Adrenal gland (tissue), 12 donors: Measurements from ENCODE around the gene KCNK3. TPM values are rescaled to one million over a fixed set of nuclear protein-coding genes. Genes with fewer than 3 reads are reported as not detected.
"Not testable (repeated sequence)": the region's sequence is repeated elsewhere in the genome, so short reads cannot be mapped to it uniquely, and the experiment has no call there.

Experiments
- DNase-seq, 7 donors: peaks; one replicate each; pipeline ENCODE4 v3.0.0-alpha.2; 2019 to 2020
- H3K27ac ChIP-seq, 5 donors: fragments of 200-600 bp; sonication (generic) in 4 of 5; 1 replicate in 3 of 5; 2 replicates in 2 of 5; pipeline versions ENCODE4 v1.5.1 to v1.8.0; 2016 to 2020; ENCODE audit warnings: mild to moderate bottlenecking in 1 of 5
- H3K27me3 ChIP-seq: fragments of 200-600 bp; 2 replicates; pipeline ENCODE4 v1.8.0; 2021
- H3K36me3 ChIP-seq, 2 donors: fragments of 200-600 bp; replicated peaks in 1 of 2; 1 replicate in 1 of 2; 2 replicates in 1 of 2; pipeline versions ENCODE4 v1.5.1 to v1.8.0; 2018 to 2022
- H3K4me1 ChIP-seq, 2 donors: fragments of 200-600 bp; replicated peaks in 1 of 2; 1 replicate in 1 of 2; 2 replicates in 1 of 2; pipeline versions ENCODE4 v1.5.1 to v1.8.0; 2018 to 2021
- H3K4me3 ChIP-seq, 4 donors: fragments of 200-600 bp; sonication (generic) in 3 of 4; one replicate each; pipeline ENCODE4 v1.5.1; 2016 to 2018
- H3K9me3 ChIP-seq, 3 donors: fragments of 200-600 bp; sonication (generic) in 1 of 3; replicated peaks in 1 of 3; 1 replicate in 2 of 3; 2 replicates in 1 of 3; pipeline versions ENCODE4 v1.5.1 to v1.8.0; 2016 to 2021
- POLR2A ChIP-seq, 2 donors: fragments of 450-650 bp; IDR thresholded peaks; one replicate each; pipeline ENCODE4 v1.6.1; 2017; ENCODE audit warnings: antibody characterized with exemption in 2 of 2, mild to moderate bottlenecking in 2 of 2, moderate library complexity in 1 of 2
- WGBS, 4 donors: extraction: QIAGEN DNeasy Blood & Tissue Kit in 2 of 4; methylation state at CpG; one replicate each; pipeline versions ENCODE4 v1.1.5 to v1.1.7; 2013 to 2017; 5-methylcytosine and 5-hydroxymethylcytosine counted together
- intact Hi-C, 2 donors: fragments of 100-400 bp; cut with DNase I; formaldehyde crosslinking; loops; one replicate each; pipeline versions ENCODE4 v1.14.1 to v1.15.0; 2022 to 2023
- polyA plus RNA-seq, 3 donors: library from polyadenylated mRNA; stranded (reverse); fragments of 200-250 nt in 2 of 3; fragments of 350-450 nt in 1 of 3; fragmentation: Illumina TruSeq in 1 of 3; extraction: RNeasy Lipid Tissue Mini Kit (QIAGEN cat#74804) in 1 of 3; gene quantifications; one replicate each; pipeline ENCODE4 v1.2.3, GENCODE V29; 2013 to 2014
- total RNA-seq, 9 donors: library from RNA; depleted of rRNA in 4 of 9; stranded (reverse); fragments of >200 nt in 4 of 9; fragments of 120-200 nt in 1 of 9; fragmentation: NEBNext Ultra II Directional in 1 of 9; extraction: Animal tissue kit (Norgen Biotek cat#: 25700) in 1 of 9; gene quantifications; one replicate each; pipeline versions ENCODE4 v1.1.0 to v1.2.4, GENCODE V29; 2013 to 2023
- TF ChIP-seq, protein P1 (sequence below), 6 experiments: fragments of 450-650 bp in 4 of 6; fragments of 200-600 bp in 2 of 6; sonication (generic) in 1 of 6; IDR thresholded peaks; 1 replicate in 5 of 6; 2 replicates in 1 of 6; pipeline versions ENCODE4 v1.5.1 to v1.8.0; 2016 to 2021; ENCODE audit warnings: antibody characterized with exemption in 6 of 6, mild to moderate bottlenecking in 2 of 6, moderate library complexity in 1 of 6
- donor health status: healthy with polysubstance abuse.
- donor health status: Bipolar disorder and iron deficiency.
- donor health status: DM: yes; HTN: yes; CAD: no.
- donor health status: DM: no; HTN: no; CAD: no.
- donor health status: DM: no; HTN: no; CAD: no.
- donor health status: DM: yes; HTN: yes; CAD: no.

Gene KCNK3
- total and polyA plus RNA-seq, 12 donors, result 69.6 to 595 (median 382) TPM

GRCh38 chr2:26745609-26746327, 53.2 kb downstream of the KCNK3 start:
- intact Hi-C loops, result loop anchor here in 1 of 2 donors (10.0 kb wide), 1 partner anchor 241 kb away; no protein-coding TSS in a partner anchor
- H3K9me3 ChIP-seq, result no peaks in the 10 kb centered on the region
- DNase-seq, result peak; percentile 85 to 96 (median 91)
- TF ChIP-seq POLR2A (IDR thresholded peaks at IDR 0.05), result no peak
- TF ChIP-seq, protein P1, sequence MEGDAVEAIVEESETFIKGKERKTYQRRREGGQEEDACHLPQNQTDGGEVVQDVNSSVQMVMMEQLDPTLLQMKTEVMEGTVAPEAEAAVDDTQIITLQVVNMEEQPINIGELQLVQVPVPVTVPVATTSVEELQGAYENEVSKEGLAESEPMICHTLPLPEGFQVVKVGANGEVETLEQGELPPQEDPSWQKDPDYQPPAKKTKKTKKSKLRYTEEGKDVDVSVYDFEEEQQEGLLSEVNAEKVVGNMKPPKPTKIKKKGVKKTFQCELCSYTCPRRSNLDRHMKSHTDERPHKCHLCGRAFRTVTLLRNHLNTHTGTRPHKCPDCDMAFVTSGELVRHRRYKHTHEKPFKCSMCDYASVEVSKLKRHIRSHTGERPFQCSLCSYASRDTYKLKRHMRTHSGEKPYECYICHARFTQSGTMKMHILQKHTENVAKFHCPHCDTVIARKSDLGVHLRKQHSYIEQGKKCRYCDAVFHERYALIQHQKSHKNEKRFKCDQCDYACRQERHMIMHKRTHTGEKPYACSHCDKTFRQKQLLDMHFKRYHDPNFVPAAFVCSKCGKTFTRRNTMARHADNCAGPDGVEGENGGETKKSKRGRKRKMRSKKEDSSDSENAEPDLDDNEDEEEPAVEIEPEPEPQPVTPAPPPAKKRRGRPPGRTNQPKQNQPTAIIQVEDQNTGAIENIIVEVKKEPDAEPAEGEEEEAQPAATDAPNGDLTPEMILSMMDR (IDR thresholded peaks at IDR 0.05), result peak; percentile 92 to 96 (median 94)
- no peaks in the 10 kb centered on the region for H3K27me3 ChIP-seq
- no peaks in the 10 kb centered on the region for H3K36me3 ChIP-seq
- WGBS, 4 donors, result 23 to 25% (median 24%) methylated on average over 9 of the region's 9 CpGs
- no peak overlapping the region for H3K4me3 ChIP-seq
- no peaks in the 10 kb centered on the region for H3K4me1 ChIP-seq
- no peak overlapping the region for H3K27ac ChIP-seq

DNA sequence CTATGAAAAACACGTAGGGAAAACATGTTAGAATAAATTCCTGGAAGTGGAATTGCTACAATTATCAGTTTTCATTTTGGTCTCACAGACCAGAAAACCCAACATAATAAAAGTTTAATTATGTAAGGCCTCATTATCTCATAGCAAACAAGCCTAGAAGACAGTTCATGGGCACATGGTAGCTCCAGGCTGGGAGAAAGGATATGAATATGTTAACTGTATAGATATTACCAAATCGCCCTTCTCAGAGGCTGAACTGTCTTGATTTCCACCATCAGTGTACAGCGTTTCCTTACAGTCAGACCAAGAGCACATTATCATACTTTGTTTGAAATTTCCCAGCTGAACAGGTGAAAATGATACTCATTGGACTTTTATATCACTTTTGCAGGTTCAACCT, 54.4 kb downstream of the KCNK3 start:
- H3K9me3 ChIP-seq, result no peaks in the 10 kb centered on the region

DNA sequence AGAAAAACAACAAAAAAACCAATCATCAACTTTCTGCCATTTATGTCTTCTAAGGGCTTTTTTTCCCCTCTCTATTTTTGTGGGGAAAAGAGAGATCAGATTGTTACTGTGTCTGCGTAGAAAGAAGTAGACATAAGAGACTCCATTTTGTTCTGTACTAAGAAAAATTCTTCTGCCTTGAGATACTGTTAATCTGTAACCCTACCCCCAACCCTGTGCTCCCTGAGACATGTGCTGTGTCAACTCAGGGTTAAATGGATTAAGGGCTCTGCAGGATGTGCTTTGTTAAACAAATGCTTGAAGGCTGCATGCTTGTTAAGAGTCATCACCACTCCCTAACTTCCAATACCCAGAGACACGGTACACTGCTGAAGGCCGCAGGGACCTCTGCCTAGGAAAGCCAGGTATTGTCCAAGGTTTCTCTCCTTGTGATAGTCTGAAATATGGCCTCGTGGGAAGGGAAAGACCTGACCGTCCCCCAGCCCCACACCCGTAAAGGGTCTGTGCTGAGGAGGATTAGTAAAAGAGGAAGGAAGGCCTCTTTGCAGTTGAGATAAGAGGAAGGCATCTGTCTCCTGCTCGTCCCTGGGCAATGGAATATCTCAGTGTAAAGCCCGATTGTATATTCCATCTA, 57.4 kb downstream of the KCNK3 start:
- not testable (repeated sequence) for H3K4me1 ChIP-seq, H3K27me3 ChIP-seq, H3K27ac ChIP-seq, DNase-seq, H3K4me3 ChIP-seq, H3K36me3 ChIP-seq, H3K9me3 ChIP-seq
- WGBS, 4 donors, result 51 to 65% (median 57%) methylated on average over 6 to 8 of the region's 8 CpGs
- intact Hi-C loops, result loop anchor here in 1 of 2 donors (10.0 kb wide), 1 partner anchor 245 kb away; no protein-coding TSS in a partner anchor

More for the DNA sequence above, 54.4 kb downstream of the KCNK3 start:
- Histone ChIP-seq H3K27me3 (no peaks in the 10 kb centered on the region), H3K36me3 (no peaks in the 10 kb centered on the region), H3K4me3 (no peak overlapping the region), H3K4me1 (no peaks in the 10 kb centered on the region), H3K27ac (no peak overlapping the region)
- no peak for DNase-seq
- 70 to 82% (median 80%) methylated on average over 3 of the region's 3 CpGs for WGBS, 4 donors
- intact Hi-C loops, result loop anchor here in 1 of 2 donors (10.0 kb wide), 1 partner anchor 242 kb away; no protein-coding TSS in a partner anchor
- TF ChIP-seq, protein P1 (IDR thresholded peaks at IDR 0.05), result no peak
- no peak for TF ChIP-seq POLR2A (IDR thresholded peaks at IDR 0.05)

DNA sequence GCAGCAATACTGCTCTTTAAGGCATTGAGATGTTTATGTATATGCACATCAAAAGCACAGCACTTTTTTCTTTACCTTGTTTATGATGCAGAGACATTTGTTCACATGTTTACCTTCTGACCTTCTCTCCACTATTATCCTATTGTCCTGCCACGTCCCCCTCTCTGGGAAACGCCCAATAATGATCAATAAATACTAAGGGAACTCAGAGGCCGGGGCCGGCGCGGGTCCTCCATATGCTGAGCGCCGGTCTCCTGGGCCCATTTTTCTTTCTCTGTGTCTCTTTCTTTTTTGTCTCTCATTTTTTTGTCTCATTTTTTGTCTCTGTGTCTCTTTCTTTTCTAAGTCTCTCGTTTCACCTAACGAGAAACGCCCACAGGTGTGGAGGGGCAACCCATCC, 57.9 kb downstream of the KCNK3 start:
- DNase-seq, H3K27ac ChIP-seq, H3K4me1 ChIP-seq, H3K9me3 ChIP-seq, H3K27me3 ChIP-seq, H3K36me3 ChIP-seq, intact Hi-C loops, H3K4me3 ChIP-seq: not testable (repeated sequence)
- 87 to 91% (median 88%) methylated on average over 11 of the region's 11 CpGs for WGBS, 4 donors

DNA sequence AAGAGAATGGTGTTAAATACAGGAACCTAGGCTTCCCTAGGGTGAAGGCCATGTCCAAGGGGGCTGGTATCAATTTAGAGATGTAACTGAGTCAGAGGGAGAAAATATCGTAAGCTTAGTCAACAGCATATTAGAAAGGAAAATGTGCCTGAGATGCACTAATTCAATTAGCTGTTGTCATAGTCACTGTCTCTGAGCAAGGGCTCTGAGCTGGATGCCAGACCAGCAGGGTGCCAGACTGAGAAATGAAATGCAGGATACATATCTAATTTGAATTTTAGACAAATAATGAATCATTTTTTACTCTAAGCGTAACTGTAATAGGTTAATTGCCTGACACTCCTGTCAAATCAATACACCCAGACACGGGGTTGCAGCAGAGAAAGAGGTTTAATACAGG, 60.1 kb downstream of the KCNK3 start:
- intact Hi-C loops, result no loop called here
- Histone ChIP-seq H3K4me3 (no peak overlapping the region), H3K9me3 (no peaks in the 10 kb centered on the region), H3K27ac (no peak overlapping the region), H3K27me3 (no peaks in the 10 kb centered on the region), H3K36me3 (no peaks in the 10 kb centered on the region), H3K4me1 (peaks cover 0 to 4% of the 10 kb centered on the region in 2 donors)
- WGBS, 4 donors, result 78 to 86% (median 84%) methylated on average over 3 of the region's 3 CpGs
- TF ChIP-seq POLR2A (IDR thresholded peaks at IDR 0.05), result no peak
- TF ChIP-seq, protein P1 (IDR thresholded peaks at IDR 0.05), result no peak
- no peak for DNase-seq
